SU-DHL-6 (cell line): Measurements from ENCODE around the gene NOP56.

ENCODE experiments used
- EZH2phosphoT487 ChIP-seq: fragments of 200-600 bp; sonication (generic), shearing (Covaris generic); conservative IDR thresholded peaks from 2 replicates; pipeline ENCODE4 v1.6.1; 2018; ENCODE audit warnings: mild to moderate bottlenecking, antibody characterized with exemption, low read length, moderate library complexity, mixed read lengths
- TF ChIP-seq, protein P1 (sequence below): fragments of 200-600 bp; sonication (generic); IDR thresholded peaks from one replicate; pipeline ENCODE4 v1.5.1; 2017; ENCODE audit warnings: antibody characterized with exemption, mild to moderate bottlenecking, low read length, moderate library complexity; ENCODE audit not compliant: insufficient read depth, poor library complexity, severe bottlenecking

GRCh38 chr20:2654384-2654822 is 2.0 kb downstream of the NOP56 start:
- TF ChIP-seq, protein P1, sequence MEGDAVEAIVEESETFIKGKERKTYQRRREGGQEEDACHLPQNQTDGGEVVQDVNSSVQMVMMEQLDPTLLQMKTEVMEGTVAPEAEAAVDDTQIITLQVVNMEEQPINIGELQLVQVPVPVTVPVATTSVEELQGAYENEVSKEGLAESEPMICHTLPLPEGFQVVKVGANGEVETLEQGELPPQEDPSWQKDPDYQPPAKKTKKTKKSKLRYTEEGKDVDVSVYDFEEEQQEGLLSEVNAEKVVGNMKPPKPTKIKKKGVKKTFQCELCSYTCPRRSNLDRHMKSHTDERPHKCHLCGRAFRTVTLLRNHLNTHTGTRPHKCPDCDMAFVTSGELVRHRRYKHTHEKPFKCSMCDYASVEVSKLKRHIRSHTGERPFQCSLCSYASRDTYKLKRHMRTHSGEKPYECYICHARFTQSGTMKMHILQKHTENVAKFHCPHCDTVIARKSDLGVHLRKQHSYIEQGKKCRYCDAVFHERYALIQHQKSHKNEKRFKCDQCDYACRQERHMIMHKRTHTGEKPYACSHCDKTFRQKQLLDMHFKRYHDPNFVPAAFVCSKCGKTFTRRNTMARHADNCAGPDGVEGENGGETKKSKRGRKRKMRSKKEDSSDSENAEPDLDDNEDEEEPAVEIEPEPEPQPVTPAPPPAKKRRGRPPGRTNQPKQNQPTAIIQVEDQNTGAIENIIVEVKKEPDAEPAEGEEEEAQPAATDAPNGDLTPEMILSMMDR, result no peak
- no peak for TF ChIP-seq EZH2phosphoT487
